BE2C (cell line): ENCODE measurements around the gene MPC2.
"Not testable (repeated sequence)": the region's sequence is repeated elsewhere in the genome, so short reads cannot be mapped to it uniquely, and the experiment has no call there.

ENCODE experiments used
- DNase-seq: peaks from one replicate; pipeline ENCODE4 v3.0.0-alpha.2; 2020
- H3K27me3 ChIP-seq: fragments of 250-450 bp; sonication (Bioruptor Pico); 2 replicates; pipeline ENCODE4 v1.5.1; 2020; ENCODE audit warnings: mild to moderate bottlenecking
- H3K36me3 ChIP-seq: fragments of 250-450 bp; sonication (Bioruptor Pico); 2 replicates; pipeline ENCODE4 v1.5.1; 2020; ENCODE audit warnings: mild to moderate bottlenecking
- H3K4me1 ChIP-seq: fragments of 250-450 bp; sonication (Bioruptor Pico); 2 replicates; pipeline ENCODE4 v1.5.1; 2020
- H3K4me3 ChIP-seq: 2 replicates; pipeline ENCODE4 v1.5.1; 2011; ENCODE audit warnings: low read depth, low read length
- H3K9me3 ChIP-seq: fragments of 250-450 bp; sonication (Bioruptor Pico); 2 replicates; pipeline ENCODE4 v1.5.1; 2020
- TF ChIP-seq, protein P1 (sequence below): IDR thresholded peaks from 2 replicates; pipeline ENCODE4 v1.5.1; 2012; ENCODE audit warnings: mild to moderate bottlenecking, low read depth, low read length

The MPC2 gene

GRCh38 chr1:167879508-167879907 lies 57.4 kb downstream of the MPC2 start:
- no peaks in the 10 kb centered on the region for H3K9me3 ChIP-seq
- no peak overlapping the region for H3K4me3 ChIP-seq
- H3K27me3 ChIP-seq: no peaks in the 10 kb centered on the region
- no peaks in the 10 kb centered on the region for H3K36me3 ChIP-seq
- no peaks in the 10 kb centered on the region for H3K4me1 ChIP-seq
- TF ChIP-seq, protein P1, sequence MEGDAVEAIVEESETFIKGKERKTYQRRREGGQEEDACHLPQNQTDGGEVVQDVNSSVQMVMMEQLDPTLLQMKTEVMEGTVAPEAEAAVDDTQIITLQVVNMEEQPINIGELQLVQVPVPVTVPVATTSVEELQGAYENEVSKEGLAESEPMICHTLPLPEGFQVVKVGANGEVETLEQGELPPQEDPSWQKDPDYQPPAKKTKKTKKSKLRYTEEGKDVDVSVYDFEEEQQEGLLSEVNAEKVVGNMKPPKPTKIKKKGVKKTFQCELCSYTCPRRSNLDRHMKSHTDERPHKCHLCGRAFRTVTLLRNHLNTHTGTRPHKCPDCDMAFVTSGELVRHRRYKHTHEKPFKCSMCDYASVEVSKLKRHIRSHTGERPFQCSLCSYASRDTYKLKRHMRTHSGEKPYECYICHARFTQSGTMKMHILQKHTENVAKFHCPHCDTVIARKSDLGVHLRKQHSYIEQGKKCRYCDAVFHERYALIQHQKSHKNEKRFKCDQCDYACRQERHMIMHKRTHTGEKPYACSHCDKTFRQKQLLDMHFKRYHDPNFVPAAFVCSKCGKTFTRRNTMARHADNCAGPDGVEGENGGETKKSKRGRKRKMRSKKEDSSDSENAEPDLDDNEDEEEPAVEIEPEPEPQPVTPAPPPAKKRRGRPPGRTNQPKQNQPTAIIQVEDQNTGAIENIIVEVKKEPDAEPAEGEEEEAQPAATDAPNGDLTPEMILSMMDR: no peak
- DNase-seq: no peak

DNA sequence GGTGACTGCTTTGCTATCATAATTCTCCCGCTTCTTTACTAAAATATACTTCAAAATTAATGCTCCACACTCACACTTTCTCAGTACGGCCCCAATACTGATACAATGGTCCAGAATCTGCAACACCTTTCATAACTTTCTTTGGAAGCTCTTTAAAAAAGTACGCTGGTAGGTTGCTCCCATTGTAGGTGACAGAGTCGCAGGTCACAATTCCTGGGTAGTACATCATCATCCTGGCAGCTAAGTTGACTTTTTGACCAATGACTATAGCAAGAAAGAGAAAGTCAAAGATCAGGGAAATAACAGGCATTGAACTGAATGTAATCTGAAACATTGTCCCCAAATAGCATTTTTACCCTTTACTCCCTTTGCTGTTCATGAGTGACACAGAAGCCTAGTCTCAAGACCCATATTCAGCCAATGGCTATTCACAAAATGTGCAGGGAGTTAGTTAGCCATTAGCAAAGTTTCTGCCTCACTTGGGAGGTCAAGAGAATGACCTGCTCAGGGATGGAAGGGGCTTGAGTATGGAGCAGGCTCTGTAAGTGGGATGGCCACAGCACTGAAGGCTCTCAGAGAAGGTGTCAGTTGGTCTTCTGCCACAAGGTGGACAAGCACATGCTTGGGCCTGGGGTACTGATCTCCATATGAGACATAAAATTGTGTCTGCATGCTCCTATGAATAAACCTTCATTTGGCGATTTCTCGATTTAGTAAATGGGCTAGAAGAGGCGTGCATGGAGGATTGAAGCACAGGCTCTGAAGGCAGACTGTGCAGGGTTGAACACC lies 58.3 kb downstream of the MPC2 start:
- no peaks in the 10 kb centered on the region for H3K9me3 ChIP-seq
- H3K4me3 ChIP-seq: no peak overlapping the region
- TF ChIP-seq, protein P1: peak; percentile 17; the same call in 1 of the 2 replicates
- no peaks in the 10 kb centered on the region for H3K4me1 ChIP-seq
- H3K27me3 ChIP-seq: no peaks in the 10 kb centered on the region
- no peaks in the 10 kb centered on the region for H3K36me3 ChIP-seq
- no peak for DNase-seq

GRCh38 chr1:167876597-167877175 lies 60.2 kb downstream of the MPC2 start:
- Histone ChIP-seq H3K36me3 (no peaks in the 10 kb centered on the region), H3K9me3 (no peaks in the 10 kb centered on the region), H3K4me3 (no peak overlapping the region), H3K4me1 (no peaks in the 10 kb centered on the region), H3K27me3 (no peaks in the 10 kb centered on the region)
- TF ChIP-seq, protein P1: no peak
- no peak for DNase-seq

DNA sequence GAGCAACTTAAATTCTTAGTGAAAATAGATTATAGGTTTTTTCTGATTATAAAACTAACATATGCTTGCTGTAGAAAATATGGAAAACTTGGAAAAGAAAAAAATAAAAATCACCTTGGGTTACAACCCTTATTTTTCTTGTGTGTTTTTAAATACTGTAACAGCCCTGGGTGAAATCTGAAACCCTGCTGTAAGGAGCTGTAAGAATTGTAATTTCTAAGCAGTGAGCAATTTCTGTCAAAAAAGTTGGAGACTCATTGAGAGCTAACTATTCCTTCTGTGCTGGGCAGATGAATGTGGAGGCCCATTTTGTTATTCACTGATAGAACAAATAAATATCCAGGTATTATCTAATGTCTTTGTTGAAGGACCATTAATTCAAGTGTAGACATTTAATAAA lies 65.5 kb downstream of the MPC2 start:
- TF ChIP-seq, protein P1: no peak
- no peaks in the 10 kb centered on the region for H3K27me3 ChIP-seq
- H3K4me1 ChIP-seq: no peaks in the 10 kb centered on the region
- no peaks in the 10 kb centered on the region for H3K36me3 ChIP-seq
- DNase-seq: no peak
- no peak overlapping the region for H3K4me3 ChIP-seq
- H3K9me3 ChIP-seq: no peaks in the 10 kb centered on the region

GRCh38 chr1:167869157-167870001 lies 67.5 kb downstream of the MPC2 start:
- not testable (repeated sequence) for H3K4me3 ChIP-seq, H3K27me3 ChIP-seq, H3K4me1 ChIP-seq, DNase-seq, H3K9me3 ChIP-seq, H3K36me3 ChIP-seq

DNA sequence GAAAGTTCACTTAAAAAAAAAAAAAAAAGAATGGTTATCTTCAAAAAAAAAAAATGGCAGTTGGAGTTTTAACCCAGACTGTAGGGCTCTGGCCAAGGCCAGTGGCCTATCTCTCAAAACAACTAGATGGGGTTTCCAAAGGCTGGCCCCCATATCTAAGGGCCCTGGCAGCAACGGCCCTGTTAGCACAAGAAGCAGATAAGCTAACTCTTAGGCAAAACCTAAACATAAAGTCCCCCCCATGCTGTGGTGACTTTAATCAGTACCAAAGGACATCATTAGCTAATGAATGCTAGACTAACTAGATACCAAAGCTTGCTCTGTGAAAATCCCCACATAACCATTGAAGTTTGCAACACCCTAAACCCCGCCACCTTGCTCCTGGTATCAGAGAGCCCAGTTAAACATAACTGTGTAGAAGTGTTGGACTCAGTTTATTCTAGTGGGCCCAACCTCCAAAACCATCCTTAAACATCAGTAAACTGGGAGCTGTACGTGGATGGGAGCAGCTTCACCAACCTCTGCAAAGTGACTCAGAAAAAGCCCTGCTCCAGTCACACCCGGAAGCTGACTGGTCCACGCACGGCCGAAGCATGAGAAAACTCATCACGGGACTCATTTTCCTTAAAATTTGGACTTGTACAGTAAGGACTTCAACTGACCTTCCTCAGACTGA lies 70.0 kb downstream of the MPC2 start:
- not testable (repeated sequence) for H3K4me1 ChIP-seq, DNase-seq, H3K4me3 ChIP-seq, H3K36me3 ChIP-seq, H3K9me3 ChIP-seq, H3K27me3 ChIP-seq
